NCI-H748 treated with DMSO at 0.1 percent for 48 hours (cell line): Measurements from ENCODE around the gene MYL3.
"Not testable (repeated sequence)": the region's sequence is repeated elsewhere in the genome, so short reads cannot be mapped to it uniquely, and the experiment has no call there.

Source experiments
- DNase-seq: peaks from one replicate; lab custom pipeline; 2025; lab: John Stamatoyannopoulos, UW

Gene MYL3

DNA sequence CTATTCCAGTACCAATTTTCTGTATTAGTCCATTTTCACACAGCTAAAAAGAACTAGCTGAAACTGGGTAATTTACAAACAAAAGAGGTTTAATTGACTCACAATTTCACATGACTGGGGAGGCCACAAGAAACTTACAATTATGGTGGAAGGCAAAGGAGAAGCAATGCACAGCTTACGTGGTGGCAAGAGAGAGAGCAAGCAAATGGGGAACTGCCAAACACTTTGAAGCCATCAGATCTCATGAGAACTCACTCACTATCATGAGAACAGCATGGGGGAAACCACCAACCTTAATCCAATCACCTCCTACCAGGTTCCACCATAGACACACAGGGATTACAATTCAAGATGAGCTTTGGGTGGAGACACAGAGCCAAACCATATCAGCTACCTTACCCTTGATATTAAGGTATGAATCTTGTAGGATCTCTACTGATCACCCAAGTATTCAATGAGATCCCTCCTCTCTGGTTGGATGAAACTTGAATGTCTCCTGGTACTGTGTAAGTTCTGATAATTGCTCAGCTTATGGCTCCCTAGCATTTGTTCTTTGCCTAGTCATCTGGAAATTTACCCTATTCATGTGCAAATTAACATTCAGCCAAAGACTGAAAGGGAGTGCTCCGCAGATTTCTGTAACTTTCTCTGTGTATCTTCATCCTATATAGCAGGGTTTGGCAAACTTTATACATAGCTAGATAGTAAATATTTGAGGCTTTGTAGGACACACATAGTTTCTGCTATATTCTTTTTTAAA is 38.9 kb downstream of the MYL3 start:
- no peak for DNase-seq

DNA sequence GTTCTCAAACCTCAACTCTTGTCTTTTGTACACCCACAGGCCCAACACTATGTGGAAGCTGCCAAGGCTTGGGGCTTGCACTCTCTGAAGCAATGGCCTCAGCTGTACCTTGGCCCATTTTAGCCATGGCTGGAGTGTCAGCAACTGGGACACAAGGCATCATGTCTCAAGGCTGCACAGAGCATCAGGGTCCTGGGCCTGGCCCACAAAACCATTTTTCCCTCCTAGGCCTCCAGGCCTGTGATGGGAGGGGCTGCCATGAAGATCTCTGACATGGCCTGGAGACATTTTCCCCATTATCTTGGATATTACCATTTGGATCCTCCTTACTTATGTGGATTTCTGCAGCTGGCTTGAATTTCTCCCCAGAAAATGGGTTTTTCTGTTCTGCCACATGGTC is 39.9 kb downstream of the MYL3 start:
- not testable (repeated sequence) for DNase-seq

DNA sequence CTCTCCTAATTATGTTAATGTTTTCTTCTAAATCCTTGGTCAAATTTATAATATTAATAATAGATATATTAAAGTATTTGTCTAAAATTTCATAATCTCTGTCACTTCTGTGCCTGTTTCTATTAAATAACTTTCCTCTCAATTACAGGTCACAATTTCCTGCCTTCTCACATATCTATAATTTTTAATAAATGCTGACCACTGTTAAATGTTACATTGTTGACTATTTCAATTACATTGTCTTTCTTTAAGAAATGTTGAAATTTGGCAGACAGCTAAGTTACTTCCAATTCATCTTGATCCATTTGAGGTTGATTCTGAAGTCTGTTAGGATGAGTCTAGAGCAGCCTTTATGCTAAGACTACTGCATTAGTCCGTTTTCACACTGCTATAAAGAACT is 41.7 kb downstream of the MYL3 start:
- no peak for DNase-seq

DNA sequence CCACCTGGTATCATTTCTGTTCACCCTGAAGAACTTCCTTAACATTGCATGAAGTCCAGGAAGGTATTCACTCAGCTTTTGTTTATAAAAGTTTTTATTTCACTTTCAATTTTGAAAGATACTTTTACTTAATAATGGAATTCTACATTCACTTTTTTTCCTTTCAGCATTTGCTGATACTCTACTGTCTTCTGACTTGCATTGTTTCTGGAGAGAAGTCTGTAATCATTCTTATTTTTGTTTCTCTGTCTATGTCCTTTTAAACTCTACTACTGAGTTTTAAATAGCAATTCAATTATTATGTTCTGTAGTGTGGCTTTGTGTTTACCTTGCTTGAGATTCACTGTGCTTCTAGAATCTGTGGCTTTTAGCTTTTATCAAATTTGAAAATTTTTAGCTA is 42.4 kb downstream of the MYL3 start:
- DNase-seq = no peak

DNA sequence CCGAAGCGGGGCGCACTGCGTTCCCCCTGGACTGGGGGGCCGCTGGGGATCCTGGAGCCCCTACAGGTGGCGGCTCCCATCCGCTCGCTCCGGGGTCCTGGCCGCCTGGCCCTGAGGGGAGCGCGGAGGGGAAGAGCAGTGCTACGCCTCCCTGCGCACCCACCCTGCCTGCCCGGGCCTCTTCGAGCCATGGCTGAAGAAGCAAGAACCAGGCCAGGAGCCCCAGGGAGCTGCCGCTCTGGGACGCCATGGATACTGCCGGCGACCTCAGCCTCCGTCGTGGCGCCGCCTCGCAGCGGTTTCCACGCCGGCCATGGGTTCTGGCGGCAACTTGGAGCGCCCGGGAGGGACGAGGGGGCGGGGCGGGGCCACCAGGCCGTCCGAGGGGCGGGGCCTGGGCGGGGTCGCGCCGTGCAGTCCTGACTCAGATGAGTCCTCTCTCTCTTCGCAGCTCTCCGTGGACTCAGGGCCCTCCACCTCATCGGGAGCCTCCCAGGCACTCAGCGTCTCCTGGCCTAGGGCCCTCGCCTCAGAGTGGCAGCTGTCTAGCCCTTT is 50.9 kb downstream of the MYL3 start:
- no peak for DNase-seq

DNA sequence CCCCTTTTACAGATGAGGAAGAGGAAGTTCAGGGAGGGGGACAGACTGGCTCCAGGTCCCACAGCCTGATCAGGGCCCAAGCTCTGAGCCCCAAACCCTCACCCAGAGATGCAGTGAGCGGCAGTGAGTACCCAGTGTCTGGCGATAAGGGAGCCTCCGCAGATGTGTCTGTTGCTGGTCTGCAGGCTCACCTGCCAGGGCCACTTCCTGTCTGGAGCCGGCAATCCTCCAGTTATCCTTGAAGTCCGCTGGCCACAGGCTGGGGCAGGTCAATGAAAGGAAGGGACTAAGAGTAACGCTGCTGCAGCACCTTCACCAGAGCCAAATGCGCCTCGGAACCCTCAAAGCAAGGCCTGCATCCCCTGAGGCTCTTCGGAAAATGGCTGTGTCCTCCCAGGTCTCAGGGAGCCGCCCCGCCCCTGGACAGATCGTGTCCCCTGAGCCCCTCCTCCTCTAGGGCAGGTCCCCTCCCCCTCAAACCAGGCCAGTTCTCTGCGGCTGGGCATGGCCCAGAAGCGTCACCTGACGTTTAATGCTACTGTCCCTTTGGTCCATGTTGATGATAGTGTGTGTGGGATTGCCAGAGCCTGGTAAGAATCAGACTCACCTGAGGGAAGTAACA is 51.5 kb downstream of the MYL3 start:
- no peak for DNase-seq

DNA sequence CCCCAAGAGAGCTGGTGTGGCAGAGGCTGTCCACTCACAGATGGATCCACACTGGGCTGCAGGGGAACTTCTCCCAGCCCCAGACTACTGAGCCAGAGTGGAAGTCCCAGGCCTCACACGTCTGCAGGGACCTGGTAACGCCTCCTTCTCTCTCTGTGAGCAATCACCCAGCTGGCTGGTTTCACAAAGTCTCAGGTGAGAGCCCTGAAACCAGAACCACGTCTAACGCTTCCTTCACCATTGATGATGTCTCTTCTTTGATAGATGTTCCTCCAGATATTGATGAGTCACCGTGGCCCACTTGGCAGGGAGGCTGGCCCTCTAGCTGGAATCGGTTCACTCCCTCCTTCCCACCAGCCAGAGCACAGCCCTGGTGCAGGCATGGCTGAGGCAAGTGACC is 54.5 kb downstream of the MYL3 start:
- DNase-seq = not testable (repeated sequence)
